Measurements from ENCODE around the gene CREB3L2. TPM values are rescaled to one million over a fixed set of nuclear protein-coding genes. Genes with fewer than 3 reads are reported as not detected.

The CREB3L2 gene
- 12.6 and 39.3 TPM in 2 replicates for total RNA-seq
- polyA plus RNA-seq: 57.9 and 63.7 TPM in 2 replicates
- 37.1 and 49.5 TPM in 2 replicates for polyA plus RNA-seq (2012)
- polyA minus RNA-seq (ENCODE audit: low replicate concordance): 96.9 and 155 TPM in 2 replicates

- H3K4me3 ChIP-seq (replicated peaks in 1 of 4; ENCODE audit: control extremely low read depth in 1 of 4, insufficient read depth in 1 of 4, low read depth in 3 of 4, low read length in 4 of 4): peak within 1 kb of the TSS; percentile 85 to 99 (median 95)
- H2AFZ ChIP-seq (ENCODE audit: low read length): peak within 1 kb of the TSS; percentile 32
- H3K36me3 ChIP-seq (ENCODE audit: control insufficient read depth, insufficient read depth, low read length): no peaks in the 10 kb centered on the region
- H3K9me3 ChIP-seq (ENCODE audit: control insufficient read depth, insufficient read depth, low read depth, low read length): no peaks in the 10 kb centered on the region
- H3K9ac ChIP-seq (ENCODE audit: insufficient read depth, low read length): peak within 1 kb of the TSS; percentile 99
- H3K4me1 ChIP-seq (ENCODE audit: control insufficient read depth, extremely low read depth, insufficient read depth, low read length): peaks cover 10% of the 10 kb centered on the region
- H3K27me3 ChIP-seq (ENCODE audit: control insufficient read depth, insufficient read depth, low read length): no peaks in the 10 kb centered on the region
- H3K4me2 ChIP-seq (ENCODE audit: extremely low read depth, insufficient read depth, low read length): peak within 1 kb of the TSS; percentile 66
- TF ChIP-seq CTCF (conservative IDR thresholded peaks at IDR 0.05 in 1 of 2, IDR thresholded peaks at IDR 0.05 in 1 of 2; ENCODE audit: low read depth in 1 of 2, low read length in 2 of 2) (no peak), EZH2 (IDR thresholded peaks at IDR 0.05; ENCODE audit: low read length, missing control alignments) (no peak)
- H4K20me1 ChIP-seq (ENCODE audit: control insufficient read depth, extremely low read depth, insufficient read depth, low read length): no peaks in the 10 kb centered on the region
- H3K27ac ChIP-seq (ENCODE audit: insufficient read depth, low read length): peak within 1 kb of the TSS; percentile 99
- peaks cover 49% of the 10 kb centered on the region for H3K79me2 ChIP-seq (ENCODE audit: control insufficient read depth, insufficient read depth, low read length)
- DNase-seq (ENCODE audit: low read depth in 2 of 2): peak; percentile 69 to 71
Measured at GRCh38 chr7:138001529-138002095, at the start of gene CREB3L2. TSS of gene CREB3L2 (minus strand) at chr7:138002086. CDS start at chr7:138001705, 381 bp downstream.

GRCh38 chr7:138049505-138050116, 47.7 kb upstream of the CREB3L2 start:
- DNase-seq (ENCODE audit: low read depth in 2 of 2): no peak
- Histone ChIP-seq H3K9me3 (ENCODE audit: control insufficient read depth, insufficient read depth, low read depth, low read length) (no peaks in the 10 kb centered on the region), H3K4me1 (ENCODE audit: control insufficient read depth, extremely low read depth, insufficient read depth, low read length) (no peaks in the 10 kb centered on the region), H4K20me1 (ENCODE audit: control insufficient read depth, extremely low read depth, insufficient read depth, low read length) (no peaks in the 10 kb centered on the region), H3K36me3 (ENCODE audit: control insufficient read depth, insufficient read depth, low read length) (no peaks in the 10 kb centered on the region), H2AFZ (ENCODE audit: low read length) (no peak overlapping the region), H3K4me2 (ENCODE audit: extremely low read depth, insufficient read depth, low read length) (no peak overlapping the region), H3K9ac (ENCODE audit: insufficient read depth, low read length) (no peak overlapping the region), H3K4me3 (replicated peaks in 1 of 4; ENCODE audit: control extremely low read depth in 1 of 4, insufficient read depth in 1 of 4, low read depth in 3 of 4, low read length in 4 of 4) (no peak overlapping the region), H3K27me3 (ENCODE audit: control insufficient read depth, insufficient read depth, low read length) (no peaks in the 10 kb centered on the region), H3K79me2 (ENCODE audit: control insufficient read depth, insufficient read depth, low read length) (no peaks in the 10 kb centered on the region), H3K27ac (ENCODE audit: insufficient read depth, low read length) (no peak overlapping the region)
- TF ChIP-seq EZH2 (IDR thresholded peaks at IDR 0.05; ENCODE audit: low read length, missing control alignments) (no peak), CTCF (conservative IDR thresholded peaks at IDR 0.05 in 1 of 2, IDR thresholded peaks at IDR 0.05 in 1 of 2; ENCODE audit: low read depth in 1 of 2, low read length in 2 of 2) (no peak)

- no peak for DNase-seq (ENCODE audit: low read depth in 2 of 2)
- H3K9me3 ChIP-seq (ENCODE audit: control insufficient read depth, insufficient read depth, low read depth, low read length): no peaks in the 10 kb centered on the region
- no peaks in the 10 kb centered on the region for H3K36me3 ChIP-seq (ENCODE audit: control insufficient read depth, insufficient read depth, low read length)
- H3K79me2 ChIP-seq (ENCODE audit: control insufficient read depth, insufficient read depth, low read length): no peaks in the 10 kb centered on the region
- H2AFZ ChIP-seq (ENCODE audit: low read length): no peak overlapping the region
- TF ChIP-seq CTCF (conservative IDR thresholded peaks at IDR 0.05 in 1 of 2, IDR thresholded peaks at IDR 0.05 in 1 of 2; ENCODE audit: low read depth in 1 of 2, low read length in 2 of 2): no peak
- no peak for TF ChIP-seq EZH2 (IDR thresholded peaks at IDR 0.05; ENCODE audit: low read length, missing control alignments)
- H3K27ac ChIP-seq (ENCODE audit: insufficient read depth, low read length): no peak overlapping the region
- no peak overlapping the region for H3K4me3 ChIP-seq (replicated peaks in 1 of 4; ENCODE audit: control extremely low read depth in 1 of 4, insufficient read depth in 1 of 4, low read depth in 3 of 4, low read length in 4 of 4)
- H3K4me1 ChIP-seq (ENCODE audit: control insufficient read depth, extremely low read depth, insufficient read depth, low read length): no peaks in the 10 kb centered on the region
- H3K9ac ChIP-seq (ENCODE audit: insufficient read depth, low read length): no peak overlapping the region
- no peak overlapping the region for H3K4me2 ChIP-seq (ENCODE audit: extremely low read depth, insufficient read depth, low read length)
- H3K27me3 ChIP-seq (ENCODE audit: control insufficient read depth, insufficient read depth, low read length): no peaks in the 10 kb centered on the region
- no peaks in the 10 kb centered on the region for H4K20me1 ChIP-seq (ENCODE audit: control insufficient read depth, extremely low read depth, insufficient read depth, low read length)
Measured at GRCh38 chr7:138047907-138048306, 46.0 kb upstream of the CREB3L2 start.

Data from fibroblast of lung (primary cell).